K562 treated with DMSO at 1 percent for 12 hours (cell line): ENCODE results near the gene S100A7A. TPM values are rescaled to one million over a fixed set of nuclear protein-coding genes. Genes with fewer than 3 reads are reported as not detected.

Experiments used
- total RNA-seq: library from RNA; unstranded; fragments of 300-600 nt; gene quantifications from 2 replicates; pipeline ENCODE4 v1.2.3, GENCODE V29; 2022; ENCODE audit not compliant: insufficient read depth

The S100A7A gene
- 0.22 TPM in 1 of 2 replicates, not detected in the other for total RNA-seq

DNA sequence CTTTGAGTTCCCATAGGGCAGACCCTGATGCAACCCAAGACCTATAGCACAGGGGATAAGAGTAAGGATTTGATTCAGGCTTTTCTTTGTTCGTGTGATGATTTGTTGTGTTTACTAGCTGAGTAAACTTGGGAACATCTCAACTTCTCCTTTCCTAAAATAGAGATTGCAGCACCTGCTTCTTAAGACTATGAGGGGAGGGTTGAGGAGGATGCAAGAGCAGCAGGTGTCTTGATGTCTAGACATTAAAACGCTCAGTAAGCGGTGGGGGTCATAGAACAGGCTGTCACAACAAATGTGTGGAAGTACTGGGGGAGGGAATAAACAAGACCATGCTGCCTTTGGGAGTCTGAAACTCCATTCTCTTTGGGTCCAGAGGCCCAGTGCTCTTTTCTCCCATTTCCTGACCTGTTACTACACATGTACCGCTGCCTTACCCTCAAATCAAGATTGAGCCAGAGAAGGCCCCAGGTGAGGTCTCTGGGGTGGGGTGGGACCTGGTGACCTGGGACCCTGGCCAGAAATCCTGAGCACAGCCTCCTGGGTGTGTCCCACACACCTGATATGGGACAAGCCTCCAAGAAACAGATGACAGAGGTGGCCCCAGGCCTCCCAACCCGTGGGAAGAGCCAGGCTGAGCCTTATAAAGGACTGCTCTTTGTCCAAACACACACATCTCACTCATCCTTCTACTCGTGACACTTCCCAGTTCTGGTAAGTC lies at the start of gene S100A7A:
Gene S100A7A (plus strand): TSS at position 671 of the 721 bp plus-strand sequence. CDS start 1,563 bp downstream, outside the sequence.

DNA sequence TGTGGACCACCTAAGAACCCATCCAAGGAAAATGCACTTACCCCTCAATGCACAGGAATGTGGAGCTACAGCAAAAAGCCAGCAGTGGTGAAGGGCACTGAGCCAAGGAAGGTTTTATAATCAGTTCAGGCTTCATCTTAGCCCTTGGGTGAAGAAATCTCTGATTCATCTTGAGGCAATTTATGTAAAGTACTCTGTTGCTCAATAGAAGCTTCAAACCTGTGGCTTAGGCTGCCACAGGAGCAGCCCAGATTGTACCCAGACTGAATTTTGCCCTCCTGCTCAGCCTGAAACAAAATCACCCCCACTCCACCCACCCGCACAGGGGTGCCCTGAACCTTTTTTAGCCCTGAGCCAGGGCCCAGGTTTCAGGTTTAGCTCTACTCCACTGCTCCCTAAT lies 40.8 kb upstream of the S100A7A start, which contains the start of gene S100A12:
Gene S100A12 (minus strand): TSS at position 111 of the 400 bp plus-strand sequence. CDS start 1,029 bp downstream, outside the sequence.

DNA sequence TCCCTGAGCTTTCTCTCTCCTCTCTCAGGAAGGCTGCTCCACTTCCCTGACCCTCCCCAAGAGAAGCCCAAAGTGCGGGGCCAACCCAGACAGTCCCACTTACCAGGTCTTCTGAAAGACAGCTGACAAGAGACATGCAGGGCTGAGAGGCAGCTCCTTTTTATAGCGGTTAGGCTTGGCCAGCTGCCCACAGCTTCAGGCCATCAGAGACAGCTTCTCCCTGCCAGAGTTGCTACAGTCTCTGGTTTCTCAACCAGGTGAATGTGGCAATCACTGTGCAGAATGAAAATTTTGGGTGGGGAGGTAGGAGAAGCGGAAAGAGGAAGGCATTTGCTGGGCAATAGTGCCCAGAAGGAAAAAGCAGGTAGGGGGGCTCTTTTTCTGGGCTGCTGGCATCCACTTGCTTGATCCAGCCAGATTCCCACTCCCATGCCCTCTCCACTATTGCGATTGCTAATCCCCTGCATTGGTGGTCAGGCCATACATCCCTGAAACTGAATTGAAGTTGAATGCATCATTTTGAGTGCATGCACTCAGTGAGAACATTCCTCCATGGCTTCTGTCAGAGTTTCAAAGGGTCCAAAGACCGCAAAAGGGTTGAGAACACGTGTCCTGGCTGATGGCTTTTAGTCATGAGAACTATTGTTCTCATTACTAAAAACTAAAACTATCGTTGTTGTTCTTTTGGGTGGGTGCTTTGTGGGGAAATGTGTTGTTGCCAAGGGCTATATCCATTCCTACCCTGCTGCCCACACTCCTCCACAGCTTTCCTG lies 25.2 kb upstream of the S100A7A start, which contains the start of gene S100A8:
Gene S100A8 (minus strand): TSS at position 136 of the 773 bp plus-strand sequence. CDS start 538 bp downstream, outside the sequence.

DNA sequence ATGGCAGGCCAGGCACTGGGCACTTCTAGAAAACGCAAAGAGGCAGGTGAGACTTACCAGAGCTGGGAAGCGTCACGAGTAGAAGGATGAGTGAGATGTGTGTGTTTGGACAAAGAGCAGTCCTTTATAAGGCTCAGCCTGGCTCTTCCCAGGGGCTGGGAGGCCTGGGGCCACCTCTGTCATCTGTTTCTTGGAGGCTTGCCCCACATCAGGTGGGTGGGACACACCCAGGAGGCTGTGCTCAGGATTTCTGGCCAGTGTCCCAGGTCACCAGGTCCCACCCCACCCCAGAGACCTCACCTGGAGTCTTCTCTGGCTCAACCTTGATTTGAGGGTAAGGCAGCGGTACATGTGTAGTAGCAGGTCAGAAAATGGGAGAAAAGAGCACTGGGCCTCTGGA lies 44.2 kb downstream of the S100A7A start, which contains the start of gene S100A7:
Gene S100A7 (minus strand): TSS at position 101 of the 400 bp plus-strand sequence. CDS start 1,638 bp downstream, outside the sequence.

Other genes with a start within 250 kb of the S100A7A start
- gene LELP1, start 213.1 kb upstream of the S100A7A start, total RNA-seq = not detected in 2 replicates
- 1.7 and 2.4 TPM in 2 replicates for gene PRR9, start 198.9 kb upstream of the S100A7A start, total RNA-seq
- not detected in 2 replicates for gene LORICRIN, start 156.8 kb upstream of the S100A7A start, total RNA-seq
- gene PGLYRP3, start 103.6 kb upstream of the S100A7A start, total RNA-seq = not detected in 2 replicates
- 4.4 and 4.9 TPM in 2 replicates for gene PGLYRP4, start 67.7 kb upstream of the S100A7A start, total RNA-seq
- not detected in 2 replicates for gene S100A9, start 58.7 kb upstream of the S100A7A start, total RNA-seq
- gene S100A12, start 40.9 kb upstream of the S100A7A start, total RNA-seq = not detected in 2 replicates
- not detected in 2 replicates for gene S100A8, start 25.4 kb upstream of the S100A7A start, total RNA-seq
- gene S100A7, start 44.1 kb downstream of the S100A7A start, total RNA-seq = not detected in 2 replicates
- 16.1 and 19.6 TPM in 2 replicates for gene S100A6, start 119.5 kb downstream of the S100A7A start, total RNA-seq
- gene S100A5, start 124.4 kb downstream of the S100A7A start, total RNA-seq = 4.4 TPM in 1 of 2 replicates, not detected in the other
- gene S100A4, start 129.3 kb downstream of the S100A7A start, total RNA-seq = 5.3 and 10.6 TPM in 2 replicates
- gene S100A3, start 132.7 kb downstream of the S100A7A start, total RNA-seq = not detected in 2 replicates
- gene S100A2, start 149.3 kb downstream of the S100A7A start, total RNA-seq = not detected in 2 replicates
- 3.9 and 4.2 TPM in 2 replicates for gene S100A16, start 196.6 kb downstream of the S100A7A start, total RNA-seq
- gene S100A14, start 199.8 kb downstream of the S100A7A start, total RNA-seq = 0.91 TPM in 1 of 2 replicates, not detected in the other
- 118 and 224 TPM in 2 replicates for gene S100A13, start 211.0 kb downstream of the S100A7A start, total RNA-seq
- 36.6 and 61.5 TPM in 2 replicates for gene S100A1, start 211.9 kb downstream of the S100A7A start, total RNA-seq
- gene CHTOP, start 217.5 kb downstream of the S100A7A start, total RNA-seq = 38.3 and 65.7 TPM in 2 replicates
- 44.4 and 45.1 TPM in 2 replicates for gene SNAPIN, start 242.2 kb downstream of the S100A7A start, total RNA-seq